G401.6 (cell line): Measurements from ENCODE around the gene ABCA12.

ENCODE experiments used
- FAIRE-seq: peaks from 2 replicates; lab custom pipeline; 2012; peaks lifted over from hg19 to GRCh38; lab: Jason Lieb, UNC

Gene ABCA12

DNA sequence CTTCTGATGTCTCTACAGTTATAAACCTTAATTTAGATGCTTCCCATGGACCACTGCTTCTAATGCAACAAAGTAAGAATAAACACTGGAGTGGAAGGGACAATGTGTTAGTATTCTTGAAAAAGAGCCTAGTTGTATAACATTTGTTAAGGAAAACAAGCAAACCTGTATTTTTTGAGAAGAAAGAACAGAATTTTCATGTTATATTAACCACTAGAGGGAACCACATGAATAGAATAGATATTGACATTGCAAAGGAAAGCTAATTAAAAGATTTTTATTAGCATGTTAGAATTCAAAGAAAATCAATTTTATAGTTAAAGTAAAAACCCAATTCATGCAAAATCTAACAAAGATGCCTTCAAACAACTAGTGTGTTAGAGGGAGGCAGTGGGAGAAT, 177.7 kb downstream of the ABCA12 start:
- FAIRE-seq, result peak; percentile 33

DNA sequence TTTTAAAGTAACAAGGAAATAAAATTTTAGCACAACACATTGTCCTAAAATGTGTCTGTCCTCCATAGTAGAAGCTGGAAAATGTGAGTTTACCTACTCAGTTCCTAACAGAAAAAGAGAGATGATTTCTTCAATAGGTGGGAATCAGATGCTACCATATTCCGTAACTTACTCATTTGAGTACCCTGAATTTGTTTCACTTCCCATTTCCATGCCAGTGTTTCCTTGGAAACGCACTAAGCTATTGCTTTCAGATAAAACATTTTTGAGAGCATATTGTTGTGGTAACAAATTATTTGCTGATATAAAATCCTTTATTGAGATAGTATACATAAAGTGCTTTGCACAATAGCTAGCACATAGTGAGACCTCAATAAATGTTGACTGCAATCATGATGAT, 191.5 kb downstream of the ABCA12 start:
- no peak for FAIRE-seq

DNA sequence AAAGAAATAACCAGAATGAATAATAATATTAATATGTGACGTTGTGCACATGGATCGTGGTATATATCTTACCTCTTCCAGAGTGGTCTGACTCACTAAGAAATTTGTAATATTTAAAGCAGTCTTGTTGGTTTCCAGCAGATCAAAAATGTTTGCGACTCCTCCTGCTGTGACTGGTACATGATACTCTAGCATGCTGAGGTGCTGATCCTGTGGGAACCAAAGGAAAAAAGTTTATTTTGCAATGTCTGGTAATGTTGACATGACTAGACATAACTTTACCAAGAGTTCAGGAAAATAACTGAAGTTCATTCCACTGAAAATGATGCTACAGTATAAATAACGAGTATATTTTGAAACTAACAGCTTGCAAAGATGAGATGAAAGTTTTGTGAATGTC, 204.4 kb downstream of the ABCA12 start:
- no peak for FAIRE-seq

DNA sequence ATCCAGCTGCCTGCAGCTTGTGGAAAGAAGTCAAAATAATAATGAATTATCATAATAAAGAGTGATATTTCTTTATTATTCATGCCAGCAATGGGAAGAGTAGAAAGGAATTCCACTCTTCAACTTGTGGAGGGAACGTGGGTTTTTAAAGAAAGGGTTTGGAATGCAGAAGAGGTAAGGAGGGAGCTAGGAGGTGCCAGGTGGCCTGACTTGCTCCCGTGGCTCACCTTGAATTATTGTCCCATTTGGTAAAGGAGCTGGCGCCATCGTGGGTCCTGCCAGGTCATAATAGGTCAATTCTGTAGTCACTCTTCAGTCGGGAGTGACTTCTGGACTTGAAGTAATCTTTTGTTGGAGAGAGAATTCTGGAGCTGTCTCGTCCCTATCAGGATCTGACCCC, 233.8 kb downstream of the ABCA12 start:
- FAIRE-seq, result no peak

DNA sequence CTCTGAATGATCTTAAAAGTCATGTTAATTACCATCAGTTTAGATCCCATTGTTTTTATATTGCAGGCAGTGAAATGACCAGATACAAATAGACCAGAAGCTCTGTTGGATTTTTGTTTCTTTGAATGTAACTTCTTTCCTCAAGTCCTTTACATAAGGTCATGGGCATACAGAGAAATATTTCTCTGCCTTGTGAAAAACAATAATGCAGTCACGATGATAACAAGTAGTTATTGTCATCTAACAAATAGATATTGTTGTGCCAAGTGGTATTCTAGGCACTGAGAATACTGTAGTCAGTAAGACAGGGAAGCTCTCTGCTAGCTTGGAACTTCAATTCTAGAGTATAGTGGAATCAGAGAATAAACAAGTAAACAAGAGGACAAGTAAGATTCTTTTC, 234.2 kb downstream of the ABCA12 start:
- no peak for FAIRE-seq

DNA sequence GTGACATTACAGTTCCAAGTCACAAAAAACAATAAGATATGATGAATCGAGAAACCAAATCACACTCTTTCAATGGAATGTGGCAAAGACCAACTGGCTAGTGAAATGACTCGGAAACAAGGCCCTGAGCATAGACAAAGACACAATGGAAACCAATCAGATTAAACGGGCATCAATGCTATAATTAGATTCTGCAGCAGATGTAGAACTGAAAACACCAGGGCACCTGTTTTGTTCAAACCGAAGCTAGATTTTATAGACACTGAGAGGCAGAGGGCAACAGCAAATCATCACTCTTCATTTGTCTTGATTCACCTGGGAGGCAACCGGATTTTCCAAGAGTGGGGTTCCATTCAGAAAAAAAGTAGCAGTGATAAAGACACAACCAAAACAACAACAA, 236.1 kb downstream of the ABCA12 start:
- FAIRE-seq, result no peak

DNA sequence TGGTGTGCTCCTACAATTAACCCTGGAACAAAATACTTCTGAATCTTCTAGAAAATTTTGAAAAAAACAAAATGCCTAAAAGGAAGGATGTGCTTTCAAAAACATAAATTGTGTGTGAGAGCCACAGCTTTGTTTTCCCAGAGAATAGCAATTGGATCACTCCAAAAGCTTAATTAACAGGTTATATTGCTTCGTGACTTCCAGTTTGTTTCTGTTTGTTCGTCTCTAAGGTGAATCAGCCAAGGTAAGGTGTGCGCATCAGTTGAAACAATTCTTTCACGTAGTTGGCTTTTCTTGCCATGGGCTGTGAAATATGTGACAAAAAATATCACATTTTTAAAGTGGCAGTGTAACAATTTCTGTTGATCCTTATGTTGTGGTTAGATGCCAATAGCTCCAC, 238.7 kb downstream of the ABCA12 start:
- no peak for FAIRE-seq

DNA sequence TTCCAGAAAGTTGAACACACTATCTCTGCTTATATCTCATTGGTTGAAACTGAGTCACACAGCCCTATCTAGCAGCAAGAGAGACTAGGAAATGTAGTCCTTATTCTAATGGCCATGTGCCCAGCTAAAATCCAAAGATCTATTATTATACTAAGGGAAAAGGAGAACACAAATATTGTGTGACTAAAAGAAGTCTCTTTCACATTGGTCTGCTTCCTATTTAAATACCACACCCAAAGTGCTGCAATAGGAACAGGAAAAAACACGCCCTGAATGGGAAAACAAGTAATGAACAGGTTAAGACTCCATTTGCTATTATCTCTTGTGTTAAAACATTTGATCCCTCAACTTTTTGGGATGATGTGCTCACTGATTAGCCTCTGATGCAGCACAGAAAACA, 242.2 kb downstream of the ABCA12 start:
- no peak for FAIRE-seq

DNA sequence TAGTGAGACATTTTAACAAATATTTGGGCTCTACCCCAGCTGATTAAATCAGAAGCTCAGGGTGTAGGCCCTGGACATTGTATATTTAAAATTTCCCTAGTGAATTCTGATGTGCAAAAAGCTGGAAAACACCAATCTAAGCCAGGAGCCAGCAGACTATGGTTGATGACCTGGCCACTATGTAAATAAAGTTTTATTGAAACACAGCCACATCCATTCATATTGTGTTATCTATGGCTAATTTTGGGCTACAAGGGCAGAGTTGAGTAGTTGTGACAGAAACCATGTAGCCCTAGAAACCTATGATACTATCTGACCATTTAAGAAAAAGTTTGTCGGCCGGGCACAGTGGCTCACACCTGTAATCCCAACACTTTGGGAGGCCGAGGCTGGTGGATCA, 243.0 kb downstream of the ABCA12 start:
- FAIRE-seq, result no peak

DNA sequence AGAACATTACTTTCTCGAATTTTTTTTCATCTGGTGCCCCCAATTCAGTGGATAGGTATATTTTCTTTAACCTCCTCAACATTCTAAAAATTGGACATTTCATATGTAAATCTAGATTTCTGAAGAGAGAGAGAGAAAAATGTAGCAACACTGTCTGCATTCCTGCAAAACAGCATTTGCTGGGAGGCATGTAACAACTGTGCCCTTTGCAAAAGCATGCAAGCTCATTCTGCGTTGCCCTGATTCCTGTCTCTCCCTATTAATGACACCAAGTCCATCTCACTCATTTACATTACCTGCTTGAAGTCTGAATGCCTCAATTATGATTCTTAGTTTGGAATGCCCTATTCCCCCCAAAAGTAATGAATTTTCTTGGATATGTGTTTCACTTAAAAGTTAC, 249.1 kb downstream of the ABCA12 start:
- FAIRE-seq, result no peak

DNA sequence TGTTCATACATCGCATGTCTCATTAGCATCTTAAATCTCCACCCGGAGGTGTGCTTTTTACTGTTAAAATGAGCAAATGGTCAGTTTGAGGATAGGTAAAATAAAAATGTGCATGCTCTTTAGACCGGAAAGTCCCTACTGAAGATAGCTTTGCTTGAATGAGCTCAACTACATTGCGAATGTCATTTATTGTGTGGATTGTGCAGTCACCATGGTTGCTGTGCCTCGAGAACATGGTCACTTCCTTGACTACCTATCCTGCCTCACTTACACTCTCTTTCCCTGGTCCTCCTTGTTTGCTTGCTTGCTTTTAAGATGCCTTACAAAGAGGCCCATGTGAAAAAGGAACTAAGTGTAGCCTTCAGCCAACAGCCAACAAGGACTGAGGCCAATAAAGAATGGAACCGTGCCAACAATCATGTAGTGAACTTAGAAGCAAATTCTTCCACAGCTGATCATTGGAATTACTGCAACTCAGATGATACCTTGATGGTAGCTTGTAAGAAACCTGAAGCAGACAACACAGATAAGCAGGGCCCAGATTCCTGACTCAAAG, 256.7 kb downstream of the ABCA12 start:
- no peak for FAIRE-seq
